ENCODE results near the gene C20orf96. TPM values are rescaled to one million over a fixed set of nuclear protein-coding genes. Genes with fewer than 3 reads are reported as not detected.
A peak's percentile ranks its signal among the peaks of the same experiment; 100 is the strongest.
"Not testable (repeated sequence)": the region's sequence is repeated elsewhere in the genome, so short reads cannot be mapped to it uniquely, and the experiment has no call there.

The C20orf96 gene
- 1.4 and 2.4 TPM in 2 replicates for total RNA-seq

DNA sequence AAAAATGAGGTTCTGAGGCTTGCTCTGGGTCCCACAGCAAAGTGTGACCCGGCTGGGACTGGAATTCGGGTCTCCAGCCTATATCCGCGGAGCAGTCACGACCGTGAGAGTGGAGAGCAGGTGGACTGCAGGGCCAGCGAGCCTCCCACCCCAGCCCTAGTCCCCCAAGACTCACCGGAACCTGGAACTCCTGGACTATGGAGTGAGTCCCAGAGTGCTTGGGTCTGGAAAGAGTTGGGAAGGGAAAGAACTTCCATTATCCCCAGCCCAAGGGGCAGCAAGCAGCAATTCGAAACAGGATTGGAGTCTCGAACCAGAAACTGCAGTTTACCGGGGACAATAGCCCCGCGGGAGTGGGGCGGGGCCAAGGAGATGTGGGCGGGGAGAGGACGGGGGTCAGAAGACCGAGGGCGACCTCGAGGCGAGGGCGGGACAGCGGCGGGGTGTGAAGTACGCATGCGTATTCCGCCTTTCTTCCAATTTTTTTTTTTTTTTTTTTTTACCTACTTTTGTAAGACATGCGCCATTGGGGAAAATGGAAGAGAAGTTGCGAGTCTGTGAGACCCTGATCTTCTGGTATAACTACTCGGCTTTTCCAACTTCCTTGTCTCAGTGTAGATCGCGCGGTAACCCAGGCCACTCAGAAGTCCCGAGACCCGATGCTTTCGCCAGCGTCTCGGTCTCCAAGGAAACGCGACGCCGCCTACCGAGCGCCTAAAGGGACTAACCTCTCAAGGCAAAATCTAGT is at the start of gene C20orf96:
Gene C20orf96, minus strand, starts transcription at position 667 of the 748 bp plus-strand sequence. Its CDS starts 140 bp downstream, at position 527.
- DNase-seq (ENCODE audit: low read depth in 2 of 2): peak; percentile 76 to 94

DNA sequence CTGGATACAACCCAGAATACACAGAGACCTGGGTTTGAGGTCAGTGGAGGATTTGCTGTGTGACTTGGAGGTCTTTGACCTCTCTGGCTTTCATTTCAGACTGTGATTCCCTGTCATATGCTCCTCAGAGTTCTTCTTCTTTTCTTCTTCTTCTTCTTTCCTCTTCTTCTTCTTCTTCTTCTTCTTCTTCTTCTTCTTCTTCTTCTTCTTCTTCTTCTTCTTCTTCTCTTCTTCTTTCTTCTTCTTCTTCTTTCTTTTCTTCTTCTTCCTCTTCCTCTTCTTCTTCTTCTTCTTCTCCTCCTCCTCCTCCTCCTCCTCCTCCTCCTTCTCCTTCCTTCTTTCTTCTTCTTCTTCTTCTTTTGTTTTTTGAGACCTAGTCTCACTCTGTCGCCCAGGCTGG is 45.5 kb upstream of the C20orf96 start:
- not testable (repeated sequence) for DNase-seq (ENCODE audit: low read depth in 2 of 2)

- no peak for DNase-seq (ENCODE audit: low read depth in 2 of 2)
Observed at GRCh38 chr20:334578-334977, 44.0 kb upstream of the C20orf96 start.

DNA sequence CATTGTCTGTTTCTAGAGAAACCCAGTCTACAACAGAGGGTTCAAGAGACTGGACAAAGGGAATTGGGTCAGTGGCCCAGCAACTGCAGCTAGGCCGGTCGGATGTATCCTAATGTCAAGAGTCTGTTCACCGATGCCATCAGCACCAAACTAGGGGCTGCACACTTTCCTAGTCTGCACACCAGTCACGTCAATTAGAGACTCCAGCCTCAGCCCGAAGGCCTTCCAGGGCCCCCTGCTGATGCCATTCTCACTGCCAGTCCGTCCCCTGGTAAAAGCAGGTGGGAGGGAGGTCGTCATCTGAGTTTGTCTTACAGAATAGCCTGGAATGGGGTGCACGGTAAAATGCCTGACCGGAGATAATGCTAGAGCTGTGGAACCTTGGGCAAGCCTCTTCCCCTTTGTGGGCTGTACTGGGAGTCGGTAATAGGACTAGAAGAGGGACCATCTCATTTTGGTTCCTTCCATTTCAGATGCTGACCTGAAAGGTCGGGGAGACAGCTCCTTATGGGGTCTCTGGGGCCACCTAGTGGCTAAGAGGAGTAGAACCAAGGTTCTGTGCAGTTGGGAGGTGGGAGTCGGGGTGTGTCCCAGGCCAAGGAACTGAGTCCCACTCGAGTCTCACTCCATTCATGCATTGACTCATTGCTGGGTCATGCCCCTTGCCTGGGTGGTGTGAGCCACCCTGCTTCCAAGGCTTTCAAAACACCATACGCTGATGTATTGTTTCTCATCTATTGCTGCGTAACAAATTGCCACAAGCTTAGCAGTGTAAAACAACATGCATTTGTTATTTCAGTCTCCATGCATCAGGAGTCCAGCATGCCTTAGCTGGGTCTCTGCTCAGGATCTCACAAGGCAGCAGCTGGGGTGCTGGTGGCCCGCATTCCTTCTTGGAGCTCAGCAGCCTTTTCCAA is 39.9 kb upstream of the C20orf96 start:
- peak; percentile 50 to 69 for DNase-seq (ENCODE audit: low read depth in 2 of 2)

DNA sequence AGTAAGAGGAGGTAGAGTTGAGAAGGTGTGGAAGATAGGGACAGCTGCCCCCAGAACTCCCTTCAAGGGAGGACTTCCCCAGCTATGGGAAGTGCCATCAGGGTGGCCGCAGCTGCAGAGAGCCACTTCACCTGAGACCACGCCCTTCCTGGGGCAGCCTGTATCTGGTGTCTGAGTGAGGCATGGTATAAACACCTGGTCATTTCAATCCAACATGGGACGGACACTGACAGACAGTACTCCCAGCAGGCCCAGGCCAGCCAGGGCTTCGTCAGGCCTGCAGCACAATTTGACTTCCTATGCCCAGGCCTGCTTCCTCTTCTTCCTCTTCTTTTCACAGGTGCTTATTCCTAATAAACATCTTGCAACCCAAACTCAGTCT is 39.3 kb upstream of the C20orf96 start:
- no peak for DNase-seq (ENCODE audit: low read depth in 2 of 2)

DNA sequence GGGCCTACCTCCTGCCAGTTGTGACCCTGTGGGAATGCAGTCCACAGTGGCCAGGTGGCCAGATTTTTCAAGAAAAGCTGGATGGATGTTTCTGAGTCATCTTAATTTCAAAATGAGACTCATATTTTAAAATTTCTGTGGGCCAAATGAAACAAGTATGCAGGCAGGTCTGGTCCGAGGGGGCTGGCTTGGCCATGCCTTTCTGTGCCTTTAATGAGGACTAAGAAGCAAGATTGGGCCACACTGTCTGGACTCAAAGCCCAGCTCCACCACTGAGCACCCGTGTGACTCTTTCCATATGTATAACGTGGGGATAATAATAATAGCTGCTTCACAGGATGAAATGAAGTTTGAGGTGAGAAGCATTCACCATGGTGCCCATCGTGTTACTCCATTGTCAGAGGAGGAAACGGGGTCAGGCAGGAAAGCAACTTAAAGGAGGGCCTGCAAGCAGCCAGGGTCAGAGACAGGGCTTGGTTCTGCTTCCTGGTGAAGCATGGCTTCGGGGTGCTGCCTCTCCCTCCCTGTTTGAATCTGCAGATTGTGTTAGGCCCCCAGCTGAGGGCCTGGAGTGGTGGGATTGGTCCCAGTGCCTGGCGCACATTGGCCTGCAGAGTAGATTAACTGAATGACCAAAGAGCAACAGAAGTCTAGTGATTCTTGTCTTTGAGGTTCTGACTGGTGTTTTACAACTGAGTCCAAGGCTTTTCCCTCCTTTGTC is 38.6 kb upstream of the C20orf96 start:
- peak in 1 of 2 donors; percentile 31 for DNase-seq (ENCODE audit: low read depth in 2 of 2)

DNA sequence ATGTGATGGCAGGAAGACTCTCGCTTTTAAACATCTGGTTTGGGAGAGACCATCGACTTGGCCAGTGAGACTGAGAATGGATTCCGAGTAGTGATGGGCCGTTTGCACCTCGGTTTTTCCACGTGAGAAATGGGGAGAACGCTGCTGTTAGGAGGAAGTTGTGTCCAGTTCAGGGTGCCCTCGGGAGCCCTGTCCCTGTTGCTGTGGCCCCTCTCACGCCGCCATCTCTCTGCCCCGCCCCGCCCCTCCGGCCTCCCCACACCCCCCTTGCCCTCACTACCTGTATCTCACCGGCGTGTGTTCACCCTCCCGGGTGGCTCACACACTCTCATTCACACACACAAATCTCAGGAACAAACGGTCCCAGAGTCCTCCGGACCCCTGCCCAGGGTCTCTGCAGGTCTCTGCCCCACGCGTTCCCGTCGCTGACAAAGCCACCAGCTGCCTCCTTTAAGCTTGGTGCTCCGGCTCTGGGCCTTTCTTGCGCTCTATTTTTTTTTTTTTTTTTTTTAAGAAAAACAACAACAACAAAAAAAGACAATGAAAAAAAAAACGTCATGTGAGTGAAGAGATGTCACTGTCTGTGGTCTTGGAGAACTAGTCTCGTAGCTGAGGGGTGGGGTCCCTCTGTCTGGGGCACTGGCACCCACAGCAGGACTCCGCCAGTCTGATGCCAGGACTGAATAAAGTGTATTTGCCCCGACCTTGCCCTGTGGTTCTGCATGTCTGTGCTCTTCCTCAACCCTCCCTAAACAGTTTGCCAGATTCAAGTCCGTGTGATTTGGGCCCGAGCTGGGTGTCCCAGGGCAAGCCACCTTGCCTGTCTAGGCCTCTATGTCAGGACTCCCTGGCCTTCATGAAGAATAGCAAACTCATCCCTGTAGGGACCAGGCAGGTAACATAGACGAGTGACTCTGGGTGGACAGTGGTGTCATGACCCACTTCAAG is 37.8 kb upstream of the C20orf96 start:
- no peak for DNase-seq (ENCODE audit: low read depth in 2 of 2)

DNA sequence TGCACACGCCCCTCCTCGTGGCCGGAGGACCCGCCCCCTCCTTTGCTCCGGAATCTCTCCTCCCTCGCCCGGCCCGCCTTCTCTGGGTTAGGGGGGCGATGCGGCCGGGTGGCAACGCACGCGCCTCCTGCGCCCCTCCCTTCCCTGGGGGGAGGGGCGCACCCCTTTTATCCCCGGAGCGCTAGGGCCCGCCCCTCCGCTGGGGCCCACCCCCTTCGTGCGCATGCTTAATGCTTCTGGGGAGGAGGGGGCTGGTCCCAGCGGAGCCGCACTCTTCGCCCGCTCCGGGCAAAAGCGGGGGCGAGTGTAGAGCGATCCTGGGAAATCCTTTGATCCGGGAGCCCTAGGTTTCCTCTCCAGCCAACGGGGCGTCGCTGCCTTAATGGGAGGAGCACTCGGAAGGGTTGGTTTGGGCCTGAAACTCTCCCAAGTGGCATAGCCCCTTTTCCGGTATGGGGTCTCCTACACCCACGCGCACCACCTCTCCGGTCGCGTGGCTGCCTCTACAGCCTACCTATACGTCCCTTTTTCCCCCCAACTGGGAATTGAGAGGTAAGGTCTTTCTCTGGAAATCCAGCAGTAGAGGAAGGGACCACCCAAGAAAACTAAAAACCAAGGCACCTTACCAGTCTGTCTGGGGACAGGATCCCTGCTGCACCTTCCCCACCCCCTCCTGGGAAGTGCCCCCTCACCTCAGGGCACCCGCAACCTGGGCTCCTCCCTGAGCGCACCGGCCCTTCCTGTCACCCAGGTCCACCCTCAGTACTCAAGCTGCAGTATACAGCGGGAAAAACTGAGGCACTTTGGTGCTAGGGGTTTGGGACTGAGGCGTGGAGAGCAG is 36.9 kb upstream of the C20orf96 start:
- DNase-seq (ENCODE audit: low read depth in 2 of 2): peak; percentile 89 to 92

GRCh38 chr20:326645-327185 is 36.2 kb upstream of the C20orf96 start:
- peak; percentile 27 to 28 for DNase-seq (ENCODE audit: low read depth in 2 of 2)

GRCh38 chr20:325889-326644 is 35.5 kb upstream of the C20orf96 start:
- peak; percentile 65 to 72 for DNase-seq (ENCODE audit: low read depth in 2 of 2)

DNA sequence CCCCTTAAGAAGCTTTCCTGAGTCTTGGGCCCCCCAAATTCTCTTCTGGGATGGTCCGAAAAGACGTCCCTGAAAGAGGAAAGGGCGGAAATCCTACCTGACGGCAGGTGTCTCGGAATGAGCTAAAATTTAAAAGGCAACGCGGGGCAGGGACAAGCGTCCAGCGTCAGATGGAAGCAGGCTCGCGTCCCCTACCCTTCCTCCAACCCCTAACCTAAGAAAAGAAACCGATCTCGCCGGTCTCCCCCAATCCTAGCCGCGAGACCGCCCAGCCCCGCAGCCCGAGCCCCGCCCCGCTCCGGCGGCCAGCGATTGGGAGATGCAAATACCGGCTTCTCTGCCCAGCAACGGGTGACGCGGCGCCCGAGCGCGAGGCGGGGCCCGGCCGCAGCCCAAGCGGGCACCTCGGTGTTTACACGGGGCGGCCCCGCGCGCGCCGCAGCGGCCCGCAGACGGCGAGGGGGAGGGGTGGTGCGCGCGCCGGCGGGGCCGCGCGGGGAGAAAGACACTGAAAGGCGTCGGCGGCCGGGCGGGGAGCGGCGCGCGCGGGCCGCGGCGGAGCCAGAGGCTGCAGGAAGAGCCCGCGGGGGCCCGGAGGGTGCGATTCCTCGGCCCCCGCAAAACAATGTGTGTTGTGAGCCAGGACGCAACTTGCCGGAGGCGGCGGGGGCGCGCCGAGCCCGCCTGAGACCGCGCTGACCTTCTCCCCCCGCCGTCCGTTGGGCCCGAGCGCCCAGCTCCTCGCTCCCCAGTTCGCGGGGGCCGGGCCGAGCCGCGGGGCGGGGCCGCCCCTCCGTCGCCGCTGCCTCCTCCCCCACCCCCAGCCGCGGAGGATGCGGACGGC is 34.7 kb upstream of the C20orf96 start, which contains the start of gene SOX12:
Gene SOX12, plus strand, starts transcription at position 508 of the 844 bp plus-strand sequence. CDS start 373 bp downstream, outside the sequence.
- DNase-seq (ENCODE audit: low read depth in 2 of 2): peak; percentile 94

- peak; percentile 85 to 87 for DNase-seq (ENCODE audit: low read depth in 2 of 2)
Observed at GRCh38 chr20:324177-325044, 33.9 kb upstream of the C20orf96 start.

DNA sequence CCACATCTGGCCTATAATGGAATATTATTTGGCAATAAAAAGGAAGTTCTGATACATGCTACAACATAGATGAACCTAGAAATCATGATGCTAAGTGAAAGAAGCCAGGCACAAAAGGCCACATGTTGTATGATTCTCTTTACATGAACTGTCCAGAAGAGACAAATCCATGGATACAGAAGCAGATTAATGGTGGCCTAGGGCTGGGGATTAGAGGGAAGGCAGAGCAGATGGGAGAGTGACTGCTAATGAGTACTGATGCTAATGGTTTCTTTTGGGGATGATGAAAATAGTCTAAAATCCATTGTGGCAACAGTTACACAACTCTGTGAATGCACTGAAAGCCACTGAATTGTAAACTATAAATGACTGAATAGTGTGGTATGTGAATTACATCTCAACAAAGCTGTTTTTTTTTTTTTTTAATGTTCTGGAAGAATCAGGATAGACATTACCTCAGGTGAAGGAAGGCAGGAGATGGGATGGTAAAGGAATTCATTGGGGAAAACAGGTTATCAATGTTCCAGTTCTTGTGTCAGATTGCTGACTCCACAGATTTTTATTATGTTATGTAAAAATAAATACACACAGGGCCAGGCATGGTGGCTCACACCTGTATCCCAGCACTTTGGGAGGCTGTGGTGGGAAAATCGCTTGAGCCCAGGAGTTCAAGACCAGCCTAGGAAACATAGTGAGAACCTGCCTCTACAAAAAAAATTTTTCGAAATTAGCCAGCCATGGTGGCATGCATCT is 25.9 kb upstream of the C20orf96 start:
- DNase-seq (ENCODE audit: low read depth in 2 of 2): no peak

GRCh38 chr20:313948-314347 is 23.4 kb upstream of the C20orf96 start:
- peak in 1 of 2 donors; percentile 83 for DNase-seq (ENCODE audit: low read depth in 2 of 2)

- DNase-seq (ENCODE audit: low read depth in 2 of 2): no peak
Observed at GRCh38 chr20:313402-313801, 22.9 kb upstream of the C20orf96 start.

- no peak for DNase-seq (ENCODE audit: low read depth in 2 of 2)
Observed at GRCh38 chr20:312866-313265, 22.3 kb upstream of the C20orf96 start.
